Colonic mucosa (tissue), 4 donors: ENCODE results near the gene RNF213. TPM values are rescaled to one million over a fixed set of nuclear protein-coding genes. Genes with fewer than 3 reads are reported as not detected.

Experiments used
- DNase-seq: peaks from one replicate; pipeline ENCODE4 v3.0.0-alpha.2; 2020
- H3K27ac ChIP-seq: fragments of 200-600 bp; one replicate; pipeline ENCODE4 v1.8.0; 2021
- H3K27me3 ChIP-seq: fragments of 200-600 bp; one replicate; pipeline ENCODE4 v1.8.0; 2021
- H3K36me3 ChIP-seq: fragments of 200-600 bp; one replicate; pipeline ENCODE4 v1.8.0; 2021
- H3K4me1 ChIP-seq: fragments of 200-600 bp; one replicate; pipeline ENCODE4 v1.8.0; 2021; ENCODE audit warnings: mild to moderate bottlenecking
- H3K4me3 ChIP-seq: fragments of 200-600 bp; one replicate; pipeline ENCODE4 v1.8.0; 2021
- H3K9ac ChIP-seq, 2 donors: one replicate each; pipeline ENCODE4 v1.7.0; 2013; ENCODE audit warnings: control low read depth in 2 of 2, low read depth in 2 of 2, low read length in 2 of 2
- H3K9me3 ChIP-seq: fragments of 200-600 bp; one replicate; pipeline ENCODE4 v1.8.0; 2021
- intact Hi-C: fragments of 100-400 bp; cut with DNase I; formaldehyde crosslinking; loops from one replicate; pipeline ENCODE4 v1.14.1; 2022
- total RNA-seq, 2 donors: library from RNA; stranded (reverse); fragmentation: NEBNext Ultra II Directional in 1 of 2; extraction: Animal tissue kit (Norgen Biotek cat#: 25700) in 1 of 2; gene quantifications; one replicate each; pipeline ENCODE4 v1.2.1, GENCODE V29; 2021
- TF ChIP-seq, protein P1 (sequence below): fragments of 200-600 bp; IDR thresholded peaks from one replicate; pipeline ENCODE4 v1.8.0; 2022; ENCODE audit warnings: antibody characterized with exemption, mild to moderate bottlenecking
- donor health status: healthy.
- donor health status: DM: no; HTN: no; CAD: no.
- donor health status: DM: no; HTN: no; CAD: no.

The RNF213 gene
- total RNA-seq, 2 donors from 2014 or later, result 80.8 to 101 TPM

- no peak for DNase-seq
- TF ChIP-seq, protein P1, sequence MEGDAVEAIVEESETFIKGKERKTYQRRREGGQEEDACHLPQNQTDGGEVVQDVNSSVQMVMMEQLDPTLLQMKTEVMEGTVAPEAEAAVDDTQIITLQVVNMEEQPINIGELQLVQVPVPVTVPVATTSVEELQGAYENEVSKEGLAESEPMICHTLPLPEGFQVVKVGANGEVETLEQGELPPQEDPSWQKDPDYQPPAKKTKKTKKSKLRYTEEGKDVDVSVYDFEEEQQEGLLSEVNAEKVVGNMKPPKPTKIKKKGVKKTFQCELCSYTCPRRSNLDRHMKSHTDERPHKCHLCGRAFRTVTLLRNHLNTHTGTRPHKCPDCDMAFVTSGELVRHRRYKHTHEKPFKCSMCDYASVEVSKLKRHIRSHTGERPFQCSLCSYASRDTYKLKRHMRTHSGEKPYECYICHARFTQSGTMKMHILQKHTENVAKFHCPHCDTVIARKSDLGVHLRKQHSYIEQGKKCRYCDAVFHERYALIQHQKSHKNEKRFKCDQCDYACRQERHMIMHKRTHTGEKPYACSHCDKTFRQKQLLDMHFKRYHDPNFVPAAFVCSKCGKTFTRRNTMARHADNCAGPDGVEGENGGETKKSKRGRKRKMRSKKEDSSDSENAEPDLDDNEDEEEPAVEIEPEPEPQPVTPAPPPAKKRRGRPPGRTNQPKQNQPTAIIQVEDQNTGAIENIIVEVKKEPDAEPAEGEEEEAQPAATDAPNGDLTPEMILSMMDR, result no peak
- intact Hi-C loops, result no loop called here
- Histone ChIP-seq H3K4me3 (no peak overlapping the region), H3K9ac (no peak overlapping the region), H3K36me3 (peaks cover 40% of the 10 kb centered on the region), H3K27me3 (no peaks in the 10 kb centered on the region), H3K4me1 (no peaks in the 10 kb centered on the region), H3K9me3 (no peaks in the 10 kb centered on the region), H3K27ac (no peak overlapping the region)
Measured at GRCh38 chr17:80372922-80373570, 112.4 kb downstream of the RNF213 start.

GRCh38 chr17:80374039-80374731 is 113.5 kb downstream of the RNF213 start:
- DNase-seq, result no peak
- intact Hi-C loops, result no loop called here
- H3K9ac ChIP-seq, result no peak overlapping the region
- H3K4me1 ChIP-seq, result no peaks in the 10 kb centered on the region
- no peak overlapping the region for H3K4me3 ChIP-seq
- TF ChIP-seq, protein P1, result no peak
- H3K9me3 ChIP-seq, result no peaks in the 10 kb centered on the region
- H3K36me3 ChIP-seq, result peaks cover 36% of the 10 kb centered on the region
- no peaks in the 10 kb centered on the region for H3K27me3 ChIP-seq
- no peak overlapping the region for H3K27ac ChIP-seq

GRCh38 chr17:80374732-80375585 is 114.3 kb downstream of the RNF213 start:
- Histone ChIP-seq H3K4me3 (no peak overlapping the region), H3K9me3 (no peaks in the 10 kb centered on the region), H3K9ac (no peak overlapping the region), H3K36me3 (peaks cover 32% of the 10 kb centered on the region), H3K27me3 (no peaks in the 10 kb centered on the region), H3K4me1 (no peaks in the 10 kb centered on the region), H3K27ac (no peak overlapping the region)
- TF ChIP-seq, protein P1, result no peak
- no peak for DNase-seq
- intact Hi-C loops, result no loop called here

DNA sequence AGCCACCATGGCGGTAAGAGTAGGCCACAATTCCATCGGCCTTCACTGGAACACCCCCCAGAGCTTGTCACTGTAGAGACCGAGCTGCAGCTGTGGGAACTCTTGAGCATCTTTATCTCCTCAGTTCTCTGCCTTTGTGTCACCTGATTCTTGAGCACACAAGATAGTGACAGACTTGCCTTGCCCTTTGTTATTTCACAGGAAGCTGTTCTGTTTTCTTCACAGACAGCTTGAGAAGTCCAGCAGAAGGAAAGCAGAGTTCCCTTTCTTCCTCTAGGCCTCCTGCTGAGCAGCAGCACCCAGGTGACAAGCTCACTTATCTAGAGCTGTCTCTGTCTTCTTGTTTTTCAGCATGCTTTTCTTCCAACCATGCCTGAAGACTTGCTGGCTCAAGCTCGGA is 115.9 kb downstream of the RNF213 start:
- no peaks in the 10 kb centered on the region for H3K9me3 ChIP-seq
- H3K27ac ChIP-seq, result no peak overlapping the region
- H3K4me3 ChIP-seq, result no peak overlapping the region
- H3K9ac ChIP-seq, result no peak overlapping the region
- TF ChIP-seq, protein P1, result no peak
- no peak for DNase-seq
- no peaks in the 10 kb centered on the region for H3K27me3 ChIP-seq
- H3K4me1 ChIP-seq, result no peaks in the 10 kb centered on the region
- peaks cover 44% of the 10 kb centered on the region for H3K36me3 ChIP-seq
- intact Hi-C loops, result no loop called here

DNA sequence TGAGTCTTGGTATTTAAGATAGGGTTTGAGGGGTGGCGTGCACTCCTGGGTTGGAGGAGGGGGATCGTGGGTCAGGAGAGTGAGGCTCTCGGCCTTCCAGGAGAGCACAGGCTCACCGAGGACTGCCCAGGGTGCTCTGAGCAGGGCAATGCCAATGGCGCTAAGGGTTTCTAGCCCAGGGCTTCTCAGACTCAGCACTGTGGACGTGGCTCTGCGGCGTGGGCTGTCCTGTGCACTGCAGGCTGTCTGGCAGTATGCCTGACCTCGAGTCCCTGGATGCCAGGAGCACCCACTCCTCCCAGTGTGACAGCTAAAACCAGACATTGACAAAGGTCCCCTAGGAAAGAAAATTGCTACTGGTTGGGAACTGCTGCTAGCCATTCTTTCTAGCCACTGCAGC is 117.1 kb downstream of the RNF213 start:
- TF ChIP-seq, protein P1, result no peak
- Histone ChIP-seq H3K27me3 (no peaks in the 10 kb centered on the region), H3K27ac (no peak overlapping the region), H3K4me1 (no peaks in the 10 kb centered on the region), H3K9ac (no peak overlapping the region), H3K4me3 (no peak overlapping the region), H3K9me3 (no peaks in the 10 kb centered on the region), H3K36me3 (peaks cover 49% of the 10 kb centered on the region)
- DNase-seq, result no peak
- intact Hi-C loops, result no loop called here
